GM23338 (cell line): ENCODE measurements around the gene FAM221A. TPM values are rescaled to one million over a fixed set of nuclear protein-coding genes. Genes with fewer than 3 reads are reported as not detected.

Source experiments
- ATAC-seq: fragments of 200-7000 bp; cut with Tn5 transposase; 3 replicates; pipeline ENCODE4 v1.9.1; 2020
- DNase-seq: peaks from one replicate; pipeline ENCODE4 v3.0.0-alpha.2; 2015; ENCODE audit warnings: low spot score
- H2AFZ ChIP-seq: fragments of 200-600 bp; sonication (generic); 2 replicates; pipeline ENCODE4 v1.8.0; 2016; ENCODE audit warnings: antibody characterized with exemption, mild to moderate bottlenecking, moderate library complexity
- H3F3A ChIP-seq: fragments of 200-600 bp; sonication (generic); replicated peaks from 2 replicates; pipeline ENCODE4 v1.8.0; 2017; ENCODE audit warnings: antibody characterized with exemption, mixed run types, low read depth
- H3K27ac ChIP-seq: fragments of 200-600 bp; sonication (generic); 2 replicates; pipeline ENCODE4 v1.6.1; 2016; ENCODE audit warnings: low read depth
- H3K27me3 ChIP-seq: fragments of 200-600 bp; sonication (generic); 2 replicates; pipeline ENCODE4 v1.8.0; 2016; ENCODE audit warnings: mild to moderate bottlenecking, mixed run types, moderate library complexity; ENCODE audit not compliant: insufficient read depth
- H3K36me3 ChIP-seq: fragments of 200-600 bp; sonication (generic); 2 replicates; pipeline ENCODE4 v1.8.0; 2016; ENCODE audit warnings: mild to moderate bottlenecking; ENCODE audit not compliant: insufficient read depth
- H3K4me1 ChIP-seq: fragments of 200-600 bp; sonication (generic); 2 replicates; pipeline ENCODE4 v1.8.0; 2016; ENCODE audit warnings: mild to moderate bottlenecking, moderate library complexity; ENCODE audit not compliant: insufficient read depth
- H3K4me2 ChIP-seq: fragments of 200-600 bp; sonication (generic); 2 replicates; pipeline ENCODE4 v1.7.1; 2017; ENCODE audit warnings: mixed run types
- H3K4me3 ChIP-seq: fragments of 200-600 bp; sonication (generic); 2 replicates; pipeline ENCODE4 v1.6.1; 2016; ENCODE audit warnings: mixed run types
- H3K79me2 ChIP-seq: fragments of 200-600 bp; sonication (generic); replicated peaks from 2 replicates; pipeline ENCODE4 v1.8.0; 2017; ENCODE audit warnings: mild to moderate bottlenecking; ENCODE audit not compliant: insufficient read depth
- H3K9me2 ChIP-seq: fragments of 200-600 bp; sonication (generic); 2 replicates; pipeline ENCODE4 v1.8.0; 2017; ENCODE audit not compliant: insufficient read depth
- H4K20me1 ChIP-seq: fragments of 200-600 bp; sonication (generic); replicated peaks from 2 replicates; pipeline ENCODE4 v1.8.0; 2017; ENCODE audit warnings: mild to moderate bottlenecking; ENCODE audit not compliant: insufficient read depth
- H3K27ac Mint-ChIP-seq: 2 replicates; pipeline ENCODE4 v1.8.0; 2020; ENCODE audit warnings: inconsistent platforms, mild to moderate bottlenecking, moderate library complexity, mixed read lengths
- H3K27me3 Mint-ChIP-seq: 3 replicates; pipeline ENCODE4 v1.8.0; 2022; ENCODE audit warnings: low read depth, mild to moderate bottlenecking, moderate library complexity, mixed read lengths, inconsistent platforms; ENCODE audit not compliant: insufficient read depth, poor library complexity
- H3K36me3 Mint-ChIP-seq: 3 replicates; pipeline ENCODE4 v1.8.0; 2021; ENCODE audit warnings: low read depth, mild to moderate bottlenecking, inconsistent platforms, moderate library complexity, mixed read lengths
- H3K4me1 Mint-ChIP-seq: 3 replicates; pipeline ENCODE4 v1.8.0; 2020; ENCODE audit warnings: mild to moderate bottlenecking, inconsistent platforms, mixed read lengths
- H3K4me3 Mint-ChIP-seq: 3 replicates; pipeline ENCODE4 v1.8.0; 2021; ENCODE audit warnings: moderate library complexity, mild to moderate bottlenecking, inconsistent platforms, mixed read lengths
- H3K9me3 Mint-ChIP-seq: 3 replicates; pipeline ENCODE4 v1.8.0; 2020; ENCODE audit warnings: moderate library complexity, mild to moderate bottlenecking, inconsistent platforms, mixed read lengths
- CREB1 ChIP-seq: fragments of 250-450 bp; sonication (Bioruptor Pico); IDR thresholded peaks from 2 replicates; pipeline ENCODE4 v1.5.0; 2020; ENCODE audit warnings: low read depth, mild to moderate bottlenecking, moderate library complexity
- CTCF ChIP-seq, 2 experiments: fragments of 200-600 bp in 1 of 2; sonication (generic) in 1 of 2; conservative IDR thresholded peaks; 2 replicates each; pipeline versions ENCODE4 v1.5.1 to v1.6.1; 2016 to 2017; ENCODE audit warnings: antibody characterized with exemption in 2 of 2, low read depth in 2 of 2, mild to moderate bottlenecking in 2 of 2, moderate library complexity in 1 of 2
- EZH2 ChIP-seq: fragments of 200-600 bp; sonication (generic); IDR thresholded peaks from one replicate; pipeline ENCODE4 v1.8.0; 2017; ENCODE audit warnings: antibody characterized with exemption, mild to moderate bottlenecking, low read depth; ENCODE audit not compliant: unreplicated experiment
- EZH2phosphoT487 ChIP-seq: fragments of 200-600 bp; sonication (generic); IDR thresholded peaks from one replicate; pipeline ENCODE4 v1.8.1; 2018; ENCODE audit warnings: antibody characterized with exemption; ENCODE audit not compliant: unreplicated experiment
- JUNB ChIP-seq: IDR thresholded peaks from one replicate; pipeline ENCODE4 v1.6.1; 2016; ENCODE audit warnings: antibody characterized with exemption; ENCODE audit not compliant: unreplicated experiment
- NANOG ChIP-seq: IDR thresholded peaks from 2 replicates; pipeline ENCODE4 v1.6.1; 2016; ENCODE audit warnings: antibody characterized with exemption, borderline replicate concordance
- POLR2AphosphoS5 ChIP-seq: IDR thresholded peaks from 2 replicates; pipeline ENCODE4 v1.6.1; 2016; ENCODE audit warnings: antibody characterized with exemption, low read depth
- REST ChIP-seq: IDR thresholded peaks from one replicate; pipeline ENCODE4 v1.6.1; 2018; ENCODE audit warnings: antibody characterized with exemption; ENCODE audit not compliant: unreplicated experiment
- STAT1 ChIP-seq: IDR thresholded peaks from one replicate; pipeline ENCODE4 v1.6.1; 2016; ENCODE audit warnings: antibody characterized with exemption; ENCODE audit not compliant: unreplicated experiment
- ZNF114 ChIP-seq: fragments of 250-450 bp; sonication (Bioruptor Pico); IDR thresholded peaks from 2 replicates; pipeline ENCODE4 v1.5.0; 2020; ENCODE audit warnings: mild to moderate bottlenecking, moderate library complexity
- polyA plus RNA-seq: library from polyadenylated mRNA; unstranded; fragments of >200 nt; fragmentation: Nextera tagmentation; extraction: Ambion mirVana; gene quantifications from 2 replicates; pipeline ENCODE4 v1.2.1, GENCODE V29; 2016
- total RNA-seq: library from RNA; depleted of rRNA; stranded (reverse); fragments of >200 nt; shearing (Covaris generic); gene quantifications from 2 replicates; pipeline ENCODE4 v1.2.3, GENCODE V29; 2014
- TF ChIP-seq, protein P1 (sequence below): IDR thresholded peaks from 2 replicates; pipeline ENCODE4 v1.6.1; 2016; ENCODE audit warnings: antibody characterized with exemption
- TF ChIP-seq, protein P2 (sequence below): fragments of 250-450 bp; sonication (Bioruptor Pico); IDR thresholded peaks from 2 replicates; pipeline ENCODE4 v1.5.0; 2020; ENCODE audit warnings: mild to moderate bottlenecking, moderate library complexity

FAM221A gene
- total and polyA plus RNA-seq, 2 experiments from 2014 or later, result 31.4 to 35.7 TPM

- H3K27ac ChIP-seq, result no peak overlapping the region
- H4K20me1 ChIP-seq, result no peaks in the 10 kb centered on the region
- no peak overlapping the region for H3K27ac Mint-ChIP-seq
- H3K4me1 ChIP-seq, result no peaks in the 10 kb centered on the region
- H3K4me1 Mint-ChIP-seq, result no peaks in the 10 kb centered on the region; the same call in 2 of the 3 replicates
- TF ChIP-seq ZNF114 (CRISPR knock-in tag) (no peak), EZH2 (no peak), EZH2phosphoT487 (no peak), JUNB (no peak), POLR2AphosphoS5 (no peak), NANOG (no peak), CREB1 (CRISPR knock-in tag) (no peak), STAT1 (no peak), CTCF (conservative IDR thresholded peaks at IDR 0.05; ENCODE audit: low read depth in 2 of 2) (no peak), REST (no peak)
- TF ChIP-seq, protein P1, sequence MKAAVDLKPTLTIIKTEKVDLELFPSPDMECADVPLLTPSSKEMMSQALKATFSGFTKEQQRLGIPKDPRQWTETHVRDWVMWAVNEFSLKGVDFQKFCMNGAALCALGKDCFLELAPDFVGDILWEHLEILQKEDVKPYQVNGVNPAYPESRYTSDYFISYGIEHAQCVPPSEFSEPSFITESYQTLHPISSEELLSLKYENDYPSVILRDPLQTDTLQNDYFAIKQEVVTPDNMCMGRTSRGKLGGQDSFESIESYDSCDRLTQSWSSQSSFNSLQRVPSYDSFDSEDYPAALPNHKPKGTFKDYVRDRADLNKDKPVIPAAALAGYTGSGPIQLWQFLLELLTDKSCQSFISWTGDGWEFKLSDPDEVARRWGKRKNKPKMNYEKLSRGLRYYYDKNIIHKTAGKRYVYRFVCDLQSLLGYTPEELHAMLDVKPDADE, result no peak
- TF ChIP-seq, protein P2, sequence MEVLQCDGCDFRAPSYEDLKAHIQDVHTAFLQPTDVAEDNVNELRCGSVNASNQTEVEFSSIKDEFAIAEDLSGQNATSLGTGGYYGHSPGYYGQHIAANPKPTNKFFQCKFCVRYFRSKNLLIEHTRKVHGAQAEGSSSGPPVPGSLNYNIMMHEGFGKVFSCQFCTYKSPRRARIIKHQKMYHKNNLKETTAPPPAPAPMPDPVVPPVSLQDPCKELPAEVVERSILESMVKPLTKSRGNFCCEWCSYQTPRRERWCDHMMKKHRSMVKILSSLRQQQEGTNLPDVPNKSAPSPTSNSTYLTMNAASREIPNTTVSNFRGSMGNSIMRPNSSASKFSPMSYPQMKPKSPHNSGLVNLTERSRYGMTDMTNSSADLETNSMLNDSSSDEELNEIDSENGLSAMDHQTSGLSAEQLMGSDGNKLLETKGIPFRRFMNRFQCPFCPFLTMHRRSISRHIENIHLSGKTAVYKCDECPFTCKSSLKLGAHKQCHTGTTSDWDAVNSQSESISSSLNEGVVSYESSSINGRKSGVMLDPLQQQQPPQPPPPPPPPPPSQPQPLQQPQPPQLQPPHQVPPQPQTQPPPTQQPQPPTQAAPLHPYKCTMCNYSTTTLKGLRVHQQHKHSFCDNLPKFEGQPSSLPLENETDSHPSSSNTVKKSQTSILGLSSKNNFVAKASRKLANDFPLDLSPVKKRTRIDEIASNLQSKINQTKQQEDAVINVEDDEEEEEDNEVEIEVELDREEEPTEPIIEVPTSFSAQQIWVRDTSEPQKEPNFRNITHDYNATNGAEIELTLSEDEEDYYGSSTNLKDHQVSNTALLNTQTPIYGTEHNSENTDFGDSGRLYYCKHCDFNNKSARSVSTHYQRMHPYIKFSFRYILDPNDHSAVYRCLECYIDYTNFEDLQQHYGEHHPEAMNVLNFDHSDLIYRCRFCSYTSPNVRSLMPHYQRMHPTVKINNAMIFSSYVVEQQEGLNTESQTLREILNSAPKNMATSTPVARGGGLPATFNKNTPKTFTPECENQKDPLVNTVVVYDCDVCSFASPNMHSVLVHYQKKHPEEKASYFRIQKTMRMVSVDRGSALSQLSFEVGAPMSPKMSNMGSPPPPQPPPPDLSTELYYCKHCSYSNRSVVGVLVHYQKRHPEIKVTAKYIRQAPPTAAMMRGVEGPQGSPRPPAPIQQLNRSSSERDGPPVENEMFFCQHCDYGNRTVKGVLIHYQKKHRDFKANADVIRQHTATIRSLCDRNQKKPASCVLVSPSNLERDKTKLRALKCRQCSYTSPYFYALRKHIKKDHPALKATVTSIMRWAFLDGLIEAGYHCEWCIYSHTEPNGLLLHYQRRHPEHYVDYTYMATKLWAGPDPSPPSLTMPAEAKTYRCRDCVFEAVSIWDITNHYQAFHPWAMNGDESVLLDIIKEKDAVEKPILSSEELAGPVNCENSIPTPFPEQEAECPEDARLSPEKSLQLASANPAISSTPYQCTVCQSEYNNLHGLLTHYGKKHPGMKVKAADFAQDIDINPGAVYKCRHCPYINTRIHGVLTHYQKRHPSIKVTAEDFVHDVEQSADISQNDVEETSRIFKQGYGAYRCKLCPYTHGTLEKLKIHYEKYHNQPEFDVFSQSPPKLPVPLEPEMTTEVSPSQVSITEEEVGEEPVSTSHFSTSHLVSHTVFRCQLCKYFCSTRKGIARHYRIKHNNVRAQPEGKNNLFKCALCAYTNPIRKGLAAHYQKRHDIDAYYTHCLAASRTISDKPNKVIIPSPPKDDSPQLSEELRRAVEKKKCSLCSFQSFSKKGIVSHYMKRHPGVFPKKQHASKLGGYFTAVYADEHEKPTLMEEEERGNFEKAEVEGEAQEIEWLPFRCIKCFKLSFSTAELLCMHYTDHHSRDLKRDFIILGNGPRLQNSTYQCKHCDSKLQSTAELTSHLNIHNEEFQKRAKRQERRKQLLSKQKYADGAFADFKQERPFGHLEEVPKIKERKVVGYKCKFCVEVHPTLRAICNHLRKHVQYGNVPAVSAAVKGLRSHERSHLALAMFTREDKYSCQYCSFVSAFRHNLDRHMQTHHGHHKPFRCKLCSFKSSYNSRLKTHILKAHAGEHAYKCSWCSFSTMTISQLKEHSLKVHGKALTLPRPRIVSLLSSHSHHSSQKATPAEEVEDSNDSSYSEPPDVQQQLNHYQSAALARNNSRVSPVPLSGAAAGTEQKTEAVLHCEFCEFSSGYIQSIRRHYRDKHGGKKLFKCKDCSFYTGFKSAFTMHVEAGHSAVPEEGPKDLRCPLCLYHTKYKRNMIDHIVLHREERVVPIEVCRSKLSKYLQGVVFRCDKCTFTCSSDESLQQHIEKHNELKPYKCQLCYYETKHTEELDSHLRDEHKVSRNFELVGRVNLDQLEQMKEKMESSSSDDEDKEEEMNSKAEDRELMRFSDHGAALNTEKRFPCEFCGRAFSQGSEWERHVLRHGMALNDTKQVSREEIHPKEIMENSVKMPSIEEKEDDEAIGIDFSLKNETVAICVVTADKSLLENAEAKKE (CRISPR knock-in tag), result no peak
- H3K27me3 ChIP-seq, result no peaks in the 10 kb centered on the region
- DNase-seq (no peak), ATAC-seq (no peak)
- no peaks in the 10 kb centered on the region for H3K36me3 Mint-ChIP-seq
- H3K4me2 ChIP-seq, result no peak overlapping the region
- peaks cover 3% of the 10 kb centered on the region for H3K27me3 Mint-ChIP-seq
- H3K36me3 ChIP-seq, result no peaks in the 10 kb centered on the region
- H3K9me3 Mint-ChIP-seq, result no peaks in the 10 kb centered on the region
- no peaks in the 10 kb centered on the region for H3K79me2 ChIP-seq
- no peak overlapping the region for H3K4me3 ChIP-seq
- no peaks in the 10 kb centered on the region for H3K9me2 ChIP-seq
- H3F3A ChIP-seq, result no peaks in the 10 kb centered on the region
- H2AFZ ChIP-seq, result no peak overlapping the region
- no peak overlapping the region for H3K4me3 Mint-ChIP-seq
Measured at GRCh38 chr7:23713285-23714149, 33.5 kb downstream of the FAM221A start.
